ENCODE data around the gene SSTR3.
A peak's percentile ranks its signal among the peaks of the same experiment; 100 is the strongest.

The SSTR3 gene

GRCh38 chr22:37163575-37164504 lies 48.4 kb downstream of the SSTR3 start:
- peak; percentile 72 for DNase-seq

DNA sequence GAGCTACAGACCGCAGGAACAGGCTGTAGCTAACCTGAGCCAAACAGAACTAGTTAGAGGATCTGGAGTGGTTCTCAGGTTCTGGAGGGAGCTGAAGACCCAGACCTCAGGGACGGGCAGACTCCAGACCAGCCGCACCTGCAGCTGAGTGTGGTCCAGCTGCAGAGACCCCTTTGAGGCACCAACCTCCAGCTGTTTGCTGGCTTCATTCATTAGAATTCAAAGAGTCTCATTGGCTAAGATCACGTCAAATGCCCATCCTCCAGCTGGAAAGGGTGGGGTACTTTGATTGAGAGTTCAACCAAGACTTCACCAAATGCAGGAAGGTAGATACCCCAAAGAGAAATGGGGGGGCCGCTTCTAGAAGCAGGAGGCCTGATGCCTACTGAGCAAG lies 49.2 kb downstream of the SSTR3 start:
- DNase-seq, result no peak

DNA sequence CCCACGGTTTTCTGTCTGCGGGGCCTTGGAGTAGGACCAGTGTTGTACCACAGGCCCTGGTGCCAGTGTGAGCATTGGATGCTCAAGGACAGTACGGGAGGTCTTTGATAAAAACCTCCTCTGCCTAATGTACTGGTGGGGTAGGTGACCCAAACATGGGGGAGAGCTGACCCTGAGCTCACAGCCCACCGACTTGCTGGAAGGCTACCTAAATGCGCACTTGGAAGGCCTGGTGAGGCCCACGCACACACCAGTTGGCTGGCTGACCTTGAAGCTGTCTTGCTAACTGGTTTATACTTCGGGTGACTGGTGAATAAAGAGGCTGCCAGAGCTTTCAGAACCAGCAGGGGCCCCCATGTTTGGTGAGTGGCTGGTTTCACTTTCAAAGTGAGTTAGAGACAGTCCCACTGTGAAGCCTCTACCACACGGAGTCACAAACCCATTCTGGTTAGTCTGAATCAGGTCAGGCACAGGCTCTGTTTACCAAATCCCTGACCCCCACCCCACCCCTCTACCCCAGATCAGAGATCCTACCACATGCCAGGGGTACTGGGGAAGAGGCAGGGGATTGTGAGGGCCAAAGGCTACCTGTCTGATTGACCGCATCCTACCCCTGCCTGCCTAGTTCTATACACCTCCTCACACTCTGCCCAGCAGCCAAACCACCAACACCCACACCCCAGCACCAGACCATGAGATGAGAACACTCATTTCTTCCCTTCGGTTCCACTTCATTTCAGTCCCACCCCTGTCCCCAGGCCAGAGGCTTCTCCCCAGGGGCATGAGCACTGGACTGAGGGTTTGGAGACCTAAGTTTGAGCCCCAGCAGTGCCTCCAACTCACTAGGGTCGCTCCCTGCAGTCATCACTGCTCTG lies 49.8 kb downstream of the SSTR3 start:
- peak; percentile 64 to 65 for DNase-seq

DNA sequence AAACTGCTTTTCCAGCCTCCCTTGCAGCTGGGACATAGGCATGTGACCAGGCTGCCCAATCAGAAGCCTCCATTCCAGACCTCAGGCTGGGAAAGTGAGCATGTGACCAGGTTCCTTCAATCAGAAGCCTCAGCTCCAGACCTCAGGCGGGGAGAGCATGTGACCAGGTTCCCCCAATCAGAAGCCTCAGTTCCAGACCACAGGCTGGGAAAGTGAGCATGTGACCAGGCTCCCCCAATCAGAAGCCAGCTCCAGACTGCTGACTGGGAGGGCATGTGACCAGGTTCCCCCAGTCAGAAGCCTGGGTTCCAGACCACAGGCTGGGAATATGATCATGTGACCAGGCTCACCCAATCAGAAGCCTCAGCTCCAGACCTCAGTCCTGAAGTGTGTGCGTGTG lies 50.8 kb downstream of the SSTR3 start:
- DNase-seq, result no peak

- no peak for DNase-seq
Observed at GRCh38 chr22:37160027-37160426, 52.2 kb downstream of the SSTR3 start.

DNA sequence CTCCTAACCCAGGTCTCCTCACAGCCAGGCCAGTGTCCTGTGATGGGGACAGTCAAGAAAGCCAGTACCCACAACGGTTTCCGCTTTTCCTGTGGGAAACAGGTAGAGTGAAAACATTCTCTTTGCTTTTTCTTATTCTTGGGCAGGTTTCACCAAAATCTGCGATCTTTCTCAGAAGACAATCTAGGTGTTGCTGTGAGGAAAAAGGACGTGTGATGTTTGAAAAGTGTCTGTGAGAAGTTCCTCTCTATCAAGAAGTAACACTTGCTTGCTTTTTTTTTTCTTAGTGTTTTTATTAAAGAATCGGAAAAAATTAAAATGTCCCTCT lies 53.4 kb downstream of the SSTR3 start:
- no peak for DNase-seq

GRCh38 chr22:37157516-37158285 lies 54.6 kb downstream of the SSTR3 start:
- no peak for DNase-seq

GRCh38 chr22:37156686-37157435 lies 55.4 kb downstream of the SSTR3 start:
- no peak for DNase-seq

DNA sequence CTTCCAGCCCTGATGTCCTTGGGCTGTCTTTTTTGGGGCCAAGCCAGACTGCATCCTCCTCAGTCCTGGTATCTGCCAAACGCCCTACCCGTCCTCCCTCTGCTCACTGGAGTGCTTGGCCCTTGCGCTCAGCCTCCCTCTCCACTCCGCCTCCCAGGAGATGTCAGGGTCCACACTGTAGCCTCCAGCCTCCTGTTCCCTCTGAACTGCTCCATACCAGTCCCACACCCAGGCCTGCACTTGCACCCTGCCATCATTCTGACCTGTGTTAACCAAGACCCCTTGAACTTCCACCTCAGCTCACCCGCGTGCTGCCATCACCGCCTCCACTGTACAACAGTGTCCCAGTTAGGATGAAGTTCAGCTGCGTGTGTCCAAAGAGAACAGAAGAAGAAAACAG lies 56.3 kb downstream of the SSTR3 start:
- no peak for DNase-seq

DNA sequence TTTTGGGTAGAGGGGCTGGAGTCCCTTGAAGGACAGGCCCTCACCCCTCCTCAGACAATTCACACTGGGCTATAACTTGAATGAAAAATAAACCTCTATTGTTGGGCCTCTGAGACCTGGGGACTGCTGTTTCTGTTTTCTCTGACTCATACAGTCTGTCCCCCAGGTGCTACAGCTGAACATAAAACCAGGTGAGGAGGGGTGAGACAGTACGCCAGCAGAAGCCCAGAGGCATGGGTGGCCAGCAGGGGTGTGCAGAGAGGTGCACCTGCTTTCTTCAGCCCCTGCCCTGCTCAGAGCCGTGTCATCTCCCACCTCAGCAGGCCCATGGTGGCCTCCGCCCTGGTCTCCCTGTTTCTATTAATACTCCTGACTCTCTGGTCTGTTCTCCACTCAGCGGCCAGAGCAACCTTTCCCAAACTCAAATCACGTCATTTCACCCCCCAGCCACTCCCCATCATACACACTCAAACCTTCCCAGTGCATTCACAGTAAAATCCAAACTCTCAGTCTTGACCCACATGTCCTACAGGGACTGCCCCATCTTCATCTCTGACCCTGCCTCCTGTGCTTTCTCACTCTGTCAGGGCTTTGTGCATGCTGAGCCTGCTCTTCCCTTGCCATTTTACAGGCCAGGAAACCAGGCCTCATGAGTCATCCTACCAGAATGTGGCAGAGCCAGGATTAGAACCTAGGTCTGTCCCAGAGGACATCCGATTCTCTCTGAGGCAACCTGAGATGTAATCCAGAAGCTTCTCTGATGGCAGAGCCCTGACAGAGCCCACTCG lies 57.2 kb downstream of the SSTR3 start:
- DNase-seq, result no peak
